ENCODE data around the gene CRYGC. TPM values are rescaled to one million over a fixed set of nuclear protein-coding genes. Genes with fewer than 3 reads are reported as not detected.

CRYGC gene
- total and polyA plus RNA-seq, 11 donors, result not detected

GRCh38 chr2:208098267-208098666 lies 31.4 kb downstream of the CRYGC start:
- TF ChIP-seq CTCF (IDR thresholded peaks at IDR 0.05), result no peak
- TF ChIP-seq POLR2A (IDR thresholded peaks at IDR 0.05), result no peak
- no peaks in the 10 kb centered on the region for H3K36me3 ChIP-seq
- intact Hi-C loops (cut with DNase I), result no loop called here
- H3K4me3 ChIP-seq, result no peak overlapping the region
- ATAC-seq (no peak), DNase-seq (no peak)
- no peaks in the 10 kb centered on the region for H3K27me3 ChIP-seq
- peaks cover 0 to 12% (median 0%) of the 10 kb centered on the region in 12 donors for H3K4me1 ChIP-seq
- H3K9me3 ChIP-seq, result no peaks in the 10 kb centered on the region
- H3K27ac ChIP-seq, result no peak overlapping the region
- 36 to 47% (median 41%) methylated on average over 2 of the region's 2 CpGs for WGBS, 4 donors

GRCh38 chr2:208097801-208098200 lies 31.8 kb downstream of the CRYGC start:
- Histone ChIP-seq H3K27ac (no peak overlapping the region), H3K4me1 (peaks cover 0 to 12% (median 0%) of the 10 kb centered on the region in 12 donors), H3K9me3 (no peaks in the 10 kb centered on the region), H3K36me3 (no peaks in the 10 kb centered on the region), H3K4me3 (no peak overlapping the region), H3K27me3 (no peaks in the 10 kb centered on the region)
- TF ChIP-seq POLR2A (IDR thresholded peaks at IDR 0.05) (no peak), CTCF (IDR thresholded peaks at IDR 0.05) (no peak)
- intact Hi-C loops (cut with DNase I), result no loop called here
- no peak for DNase-seq
- WGBS, 4 donors, result 21 to 35% (median 25%) methylated on average over 5 of the region's 5 CpGs
- ATAC-seq, result peak in 3 of 4 donors; percentile 46 to 71 (median 59)

GRCh38 chr2:208097313-208097712 lies 32.3 kb downstream of the CRYGC start:
- H3K9me3 ChIP-seq, result no peaks in the 10 kb centered on the region
- intact Hi-C loops (cut with DNase I), result no loop called here
- no peaks in the 10 kb centered on the region for H3K36me3 ChIP-seq
- H3K27ac ChIP-seq, result no peak overlapping the region
- ATAC-seq (peak in 1 of 4 donors; percentile 18), DNase-seq (no peak)
- H3K27me3 ChIP-seq, result no peaks in the 10 kb centered on the region
- H3K4me1 ChIP-seq, result peaks cover 0 to 12% (median 0%) of the 10 kb centered on the region in 12 donors
- no peak for TF ChIP-seq CTCF (IDR thresholded peaks at IDR 0.05)
- WGBS, 4 donors, result 37 to 59% (median 48%) methylated on average over 3 of the region's 3 CpGs
- H3K4me3 ChIP-seq, result no peak overlapping the region

GRCh38 chr2:208096080-208096479 lies 33.5 kb downstream of the CRYGC start:
- no peak overlapping the region for H3K27ac ChIP-seq
- intact Hi-C loops (cut with DNase I), result no loop called here
- H3K4me1 ChIP-seq, result peaks cover 0 to 12% (median 0%) of the 10 kb centered on the region in 12 donors
- no peak for DNase-seq
- no peaks in the 10 kb centered on the region for H3K36me3 ChIP-seq
- 73 to 80% (median 78%) methylated on average over 3 of the region's 3 CpGs for WGBS, 4 donors
- TF ChIP-seq POLR2A (IDR thresholded peaks at IDR 0.05), result no peak
- TF ChIP-seq CTCF (IDR thresholded peaks at IDR 0.05), result no peak
- ATAC-seq, result no peak
- H3K9me3 ChIP-seq, result no peaks in the 10 kb centered on the region
- H3K4me3 ChIP-seq, result no peak overlapping the region
- no peaks in the 10 kb centered on the region for H3K27me3 ChIP-seq
